GM18861 (cell line): ENCODE results near the gene SMAD7.
"Not testable (repeated sequence)": the region's sequence is repeated elsewhere in the genome, so short reads cannot be mapped to it uniquely, and the experiment has no call there.

Experiments
- ATAC-seq: cut with Tn5 transposase; IDR thresholded peaks from one replicate; pipeline ENCODE4 v1.9.1; 2021; ENCODE audit not compliant: unreplicated experiment

SMAD7 gene

GRCh38 chr18:48882379-48882778 is 68.4 kb downstream of the SMAD7 start:
- ATAC-seq, result no peak

DNA sequence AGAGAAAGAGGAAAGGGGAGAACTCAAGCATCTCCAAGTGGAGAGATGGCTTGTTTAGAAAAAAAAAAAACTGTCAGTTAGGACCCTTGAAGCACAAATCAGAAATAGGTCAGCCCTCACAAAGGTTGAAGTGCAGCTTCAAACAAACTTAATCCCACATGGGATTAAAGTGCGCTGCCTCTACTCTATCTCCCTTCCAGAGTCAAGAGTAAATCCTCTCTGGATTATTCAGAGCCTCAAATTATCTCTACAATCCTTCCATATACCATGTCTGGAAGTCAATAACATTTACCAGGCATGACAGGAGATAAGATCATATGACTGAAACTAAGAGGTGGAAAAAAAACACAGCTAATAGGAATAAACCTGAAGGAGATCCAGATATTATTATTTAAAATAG is 69.8 kb downstream of the SMAD7 start:
- no peak for ATAC-seq

DNA sequence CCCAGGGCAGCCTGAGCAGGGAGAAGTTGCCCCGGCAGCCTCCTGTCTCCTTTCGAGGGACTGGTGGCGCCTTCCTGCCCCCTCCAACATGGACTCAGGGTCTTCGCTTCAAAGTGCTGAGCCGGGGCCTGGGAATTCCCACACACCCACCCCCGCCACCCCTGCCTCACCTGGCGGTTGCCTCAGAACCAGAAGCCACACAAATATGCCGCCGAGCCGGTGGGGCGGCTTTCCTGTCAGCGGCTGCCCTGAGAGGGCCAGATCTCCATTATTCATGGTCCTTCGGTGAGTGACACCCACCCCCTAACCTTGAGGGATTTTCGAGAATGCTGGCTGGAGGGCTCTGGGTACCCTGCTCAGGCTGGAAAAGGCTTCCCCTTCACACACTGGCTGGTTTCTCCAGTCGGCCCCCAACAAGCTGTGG is 71.7 kb downstream of the SMAD7 start:
- no peak for ATAC-seq

- no peak for ATAC-seq
Measured at GRCh38 chr18:48878471-48878870, 72.3 kb downstream of the SMAD7 start.

- ATAC-seq, result no peak
Measured at GRCh38 chr18:48877941-48878340, 72.8 kb downstream of the SMAD7 start.

GRCh38 chr18:48876590-48876989 is 74.2 kb downstream of the SMAD7 start:
- ATAC-seq, result no peak

DNA sequence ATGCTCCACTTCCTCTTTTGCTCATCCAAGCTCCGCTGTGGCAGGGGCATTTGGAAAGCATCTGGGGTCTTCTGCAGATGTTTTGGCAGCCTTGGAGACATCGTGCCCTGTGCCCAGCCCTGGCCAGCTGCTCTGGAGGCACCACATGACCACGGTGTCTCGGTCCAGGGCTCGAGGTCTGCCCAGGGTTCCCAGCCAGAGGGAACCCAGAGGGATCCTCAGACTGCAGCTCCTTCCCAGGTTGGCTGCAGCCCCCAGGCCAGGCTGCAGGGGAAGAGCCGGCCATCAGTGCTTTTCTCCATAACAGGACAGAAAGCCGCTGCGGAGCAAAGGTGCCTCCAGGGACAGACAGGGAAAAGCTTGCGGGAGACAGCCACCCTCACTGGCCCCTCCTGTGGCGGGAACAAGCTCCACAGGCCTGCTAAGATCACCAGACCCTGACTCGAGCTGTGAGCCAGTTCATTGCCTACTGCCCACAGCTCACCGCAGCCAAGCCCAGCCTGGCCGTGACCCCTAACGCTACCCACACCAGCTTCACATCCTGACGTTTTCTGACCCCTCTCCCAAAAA is 74.7 kb downstream of the SMAD7 start:
- no peak for ATAC-seq

- no peak for ATAC-seq
Measured at GRCh38 chr18:48875314-48875941, 75.3 kb downstream of the SMAD7 start.

DNA sequence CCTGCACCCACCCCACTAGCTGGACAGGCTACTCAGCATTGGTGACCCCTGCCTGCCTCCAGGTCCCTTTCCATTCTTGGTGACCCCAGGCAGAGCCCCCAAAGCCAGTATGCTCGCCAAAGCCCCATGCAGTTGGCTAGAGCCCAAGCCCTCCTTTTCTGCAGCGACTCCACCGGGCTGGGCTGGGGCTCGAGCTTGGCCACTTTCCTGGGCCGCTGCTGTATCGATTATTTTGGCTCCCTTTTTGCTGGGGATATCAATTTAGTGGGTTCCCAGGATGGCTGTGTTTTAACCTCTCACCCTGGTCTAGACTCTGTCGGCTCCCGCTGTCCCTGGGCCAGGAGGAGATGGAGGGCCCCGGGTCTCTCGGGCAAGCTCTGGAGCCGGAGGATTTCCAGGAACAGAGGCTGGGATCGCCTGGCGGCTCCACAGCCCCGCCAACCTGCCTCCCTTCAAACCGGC is 76.0 kb downstream of the SMAD7 start:
- ATAC-seq, result no peak

GRCh38 chr18:48874233-48874632 is 76.5 kb downstream of the SMAD7 start:
- no peak for ATAC-seq

GRCh38 chr18:48872234-48873145 is 78.3 kb downstream of the SMAD7 start:
- no peak for ATAC-seq

- no peak for ATAC-seq
Measured at GRCh38 chr18:48871391-48872166, 79.2 kb downstream of the SMAD7 start.

DNA sequence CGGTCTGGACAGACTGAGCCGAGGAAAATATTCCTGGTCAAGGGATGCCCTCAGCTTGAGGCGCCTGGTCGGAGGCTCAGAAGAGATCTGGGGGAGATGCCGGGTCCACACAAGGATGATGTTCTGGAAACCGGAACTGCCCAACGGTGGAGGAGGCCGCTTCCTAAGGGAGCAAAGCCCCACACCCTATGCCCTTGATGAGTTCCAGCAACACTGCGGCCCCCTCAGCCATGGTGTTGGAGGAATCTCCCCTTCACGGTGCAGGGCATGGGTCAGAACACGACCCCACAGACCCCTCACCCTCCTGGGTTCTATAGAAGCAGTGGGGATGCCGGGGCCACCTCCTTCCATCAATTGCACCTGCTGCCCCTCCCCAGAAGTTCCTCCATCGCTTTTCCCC is 79.8 kb downstream of the SMAD7 start:
- not testable (repeated sequence) for ATAC-seq
